Measurements from ENCODE around the gene SIX2.

Gene SIX2

GRCh38 chr2:45014831-45015230, 5.6 kb upstream of the SIX2 start:
- no peak for DNase-seq

GRCh38 chr2:45014016-45014702, 4.9 kb upstream of the SIX2 start:
- no peak for DNase-seq

- DNase-seq = no peak
These were observed 4.2 kb upstream of the SIX2 start for GRCh38 chr2:45013229-45014015.

- no peak for DNase-seq
These were observed 3.5 kb upstream of the SIX2 start for GRCh38 chr2:45012733-45013132.

- DNase-seq = no peak
These were observed 2.7 kb upstream of the SIX2 start for GRCh38 chr2:45011621-45012602.

- no peak for DNase-seq
These were observed 1.9 kb upstream of the SIX2 start for GRCh38 chr2:45011121-45011520.

GRCh38 chr2:45010702-45011012, 1.4 kb upstream of the SIX2 start:
- DNase-seq = no peak

GRCh38 chr2:45009928-45010701, 863 bp upstream of the SIX2 start:
- no peak for DNase-seq

- DNase-seq = no peak
These were observed 739 bp downstream of the SIX2 start for GRCh38 chr2:45008296-45009129.

- no peak for DNase-seq
These were observed 1.3 kb downstream of the SIX2 start for GRCh38 chr2:45007961-45008295.

GRCh38 chr2:45006942-45007287, 2.3 kb downstream of the SIX2 start:
- DNase-seq = no peak

- no peak for DNase-seq
These were observed 3.0 kb downstream of the SIX2 start for GRCh38 chr2:45006041-45006941.

GRCh38 chr2:45005261-45006002, 3.8 kb downstream of the SIX2 start:
- DNase-seq = no peak

- DNase-seq = no peak
These were observed 4.6 kb downstream of the SIX2 start for GRCh38 chr2:45004562-45005191.

GRCh38 chr2:45003579-45004551, 5.4 kb downstream of the SIX2 start:
- no peak for DNase-seq

GRCh38 chr2:45002686-45003085, 6.6 kb downstream of the SIX2 start:
- DNase-seq = no peak

- DNase-seq = no peak
These were observed 7.3 kb downstream of the SIX2 start for GRCh38 chr2:45001869-45002385.
